Stimulated activated CD4-positive, alpha-beta T cell treated with anti-CD3 and anti-CD28 coated beads, Interleukin-1b, Interleukin-23, amount 100 ng/mL, for 48 hours (primary cell): ENCODE data around the gene FAM200C.
A peak's percentile ranks its signal among the peaks of the same experiment; 100 is the strongest.

ENCODE experiments used
- DNase-seq: peaks from one replicate; pipeline ENCODE4 v3.0.0-alpha.2; 2020

FAM200C gene

DNA sequence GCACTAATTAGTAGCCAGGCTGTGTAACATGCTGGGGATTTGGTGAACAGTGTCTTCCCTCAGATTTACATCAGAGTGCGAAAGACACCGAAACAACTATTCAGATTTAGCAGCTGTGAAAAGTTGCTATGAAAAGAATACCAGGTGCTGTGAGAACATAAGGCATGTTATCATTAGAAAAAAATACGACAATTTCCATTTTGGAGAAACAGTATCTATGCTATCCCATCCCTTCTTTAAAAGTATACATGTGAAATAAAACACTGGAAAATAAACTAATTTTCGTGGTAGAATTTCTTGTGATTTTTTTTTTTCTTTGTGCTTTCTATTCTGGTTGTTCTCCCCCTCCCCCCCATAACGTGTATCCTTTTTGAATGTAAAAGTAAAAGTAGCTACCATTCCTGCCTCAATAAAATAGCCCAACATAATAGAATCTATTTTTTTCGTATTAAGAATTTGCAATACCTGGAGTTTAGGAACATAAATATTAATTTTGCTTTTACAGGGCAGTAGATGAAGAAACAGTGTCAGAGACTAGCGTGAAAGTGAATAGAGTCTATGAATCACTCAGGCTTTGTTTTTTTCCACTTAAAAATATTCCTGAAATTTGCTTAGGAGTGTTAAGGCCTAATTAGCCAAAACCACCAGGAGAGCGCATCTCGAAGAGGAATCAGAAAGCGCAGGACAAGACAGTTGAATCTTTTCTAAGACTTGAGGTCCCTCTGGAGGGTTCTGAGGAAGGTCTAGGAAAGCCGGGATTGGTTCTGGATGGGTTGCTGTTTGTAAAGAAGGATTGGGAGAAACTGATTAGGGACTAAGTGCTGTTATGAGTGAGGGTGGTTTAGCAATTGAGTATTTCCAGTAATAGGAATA is 19.8 kb upstream of the FAM200C start:
- DNase-seq: no peak

DNA sequence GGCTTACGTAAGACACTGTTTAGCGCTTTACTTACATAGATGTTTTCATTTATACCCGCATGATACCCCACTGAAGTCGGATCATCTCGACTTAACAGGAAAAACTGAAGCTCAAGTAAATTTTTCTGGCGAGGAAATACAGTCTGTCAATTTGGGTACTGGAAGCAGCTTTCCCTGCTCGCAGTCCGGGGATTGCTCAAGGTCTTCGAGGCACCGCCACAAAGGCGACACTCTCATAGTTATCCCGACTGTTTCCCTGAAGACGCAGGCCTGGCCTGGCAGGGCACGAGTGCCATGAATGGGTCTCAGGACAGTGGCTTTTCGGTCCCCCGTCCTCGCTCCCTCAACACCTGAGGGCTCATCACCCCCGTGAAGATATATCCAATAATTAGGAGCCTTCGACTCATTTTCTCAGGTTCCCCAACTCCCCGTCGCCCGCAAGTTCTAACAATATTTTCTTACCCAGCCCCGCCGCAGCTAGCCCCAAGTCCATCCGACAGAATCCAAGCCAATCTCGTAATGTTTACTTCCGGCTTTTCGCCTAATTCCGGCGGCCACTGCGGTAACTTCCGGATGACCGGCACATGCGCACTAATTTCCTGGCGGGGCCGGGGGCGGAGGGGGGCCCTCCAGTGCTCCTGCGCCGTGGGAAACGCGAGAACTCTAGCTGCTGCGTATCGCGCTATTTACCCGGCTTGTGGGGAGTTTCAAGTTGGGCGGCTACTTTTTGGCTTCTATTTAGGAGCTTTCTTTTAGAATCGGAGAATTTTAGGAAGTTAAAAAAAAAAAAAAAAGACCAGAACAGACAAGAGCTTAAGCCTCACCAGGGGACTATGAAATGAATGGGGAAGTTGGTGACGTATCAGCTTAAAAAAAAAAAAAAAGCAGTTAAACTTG is 19.0 kb upstream of the FAM200C start, which contains the start of gene SLU7:
Gene SLU7, minus strand, starts transcription at position 521 of the 897 bp plus-strand sequence. CDS start 3,787 bp downstream, outside the sequence.
- DNase-seq: peak; percentile 93

GRCh38 chr5:160398806-160399205 is 1.0 kb downstream of the FAM200C start:
- DNase-seq: no peak

GRCh38 chr5:160397492-160397891 is 2.4 kb downstream of the FAM200C start:
- no peak for DNase-seq

DNA sequence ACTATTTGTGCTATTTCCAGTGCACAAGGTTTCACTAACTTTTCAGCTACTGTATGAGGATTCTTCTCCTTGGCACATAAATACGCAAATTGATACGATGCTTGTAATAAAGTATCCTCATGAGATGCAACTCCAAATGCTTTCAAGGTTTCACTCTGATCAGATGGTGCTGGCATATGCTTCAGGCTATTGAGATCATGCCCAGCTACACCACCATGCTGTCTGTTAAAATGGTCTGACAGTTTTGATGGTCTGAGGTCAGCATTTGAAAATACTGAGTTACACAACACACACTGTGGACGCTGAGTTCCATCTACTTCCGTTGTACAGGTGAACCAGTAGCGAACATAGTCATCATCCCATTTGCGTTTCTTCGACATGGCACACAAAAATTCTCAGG is 4.7 kb downstream of the FAM200C start:
- DNase-seq: no peak

GRCh38 chr5:160390787-160391696 is 8.8 kb downstream of the FAM200C start:
- no peak for DNase-seq

DNA sequence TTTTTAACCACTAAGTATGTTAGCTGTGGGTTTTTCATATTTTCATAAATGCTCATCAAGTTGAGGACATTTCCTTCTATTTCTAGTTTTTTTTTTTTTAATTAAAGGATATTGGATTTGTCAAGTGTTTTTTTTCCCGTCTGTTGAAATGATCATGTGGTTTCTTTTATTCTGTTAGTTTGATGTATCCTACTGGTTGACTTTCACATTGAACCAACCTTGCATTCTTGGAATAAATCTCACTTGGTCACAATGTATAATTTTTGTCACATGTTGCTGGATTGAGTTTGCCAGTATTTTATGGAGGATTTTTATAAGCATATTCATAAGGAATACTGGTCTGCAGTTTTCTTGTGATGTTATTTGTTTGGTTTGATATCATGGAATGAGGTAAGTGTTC is 12.4 kb downstream of the FAM200C start:
- DNase-seq: no peak

GRCh38 chr5:160385496-160385895 is 14.4 kb downstream of the FAM200C start:
- DNase-seq: no peak

- no peak for DNase-seq
Observed at GRCh38 chr5:160384681-160385080, 15.2 kb downstream of the FAM200C start.

DNA sequence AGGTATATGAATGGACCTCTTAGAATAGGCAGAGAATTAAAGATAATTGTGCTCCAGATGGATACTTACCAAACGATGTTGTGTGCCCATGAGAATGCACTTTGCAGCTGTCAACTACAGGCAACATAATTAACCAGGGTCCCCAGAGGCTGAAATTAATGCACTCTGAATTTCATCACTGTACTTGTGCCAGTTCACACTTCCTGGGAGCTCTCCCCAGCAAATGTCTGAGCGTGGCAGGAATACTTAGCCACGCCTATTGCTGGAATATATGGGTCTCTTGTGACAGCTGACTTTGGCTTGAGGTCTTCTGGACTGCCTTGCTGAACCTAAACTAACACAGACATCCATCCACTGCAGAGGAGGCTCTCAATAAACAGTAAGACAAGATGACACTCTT is 17.5 kb downstream of the FAM200C start:
- no peak for DNase-seq

- DNase-seq: no peak
Observed at GRCh38 chr5:160380041-160380440, 19.8 kb downstream of the FAM200C start.

DNA sequence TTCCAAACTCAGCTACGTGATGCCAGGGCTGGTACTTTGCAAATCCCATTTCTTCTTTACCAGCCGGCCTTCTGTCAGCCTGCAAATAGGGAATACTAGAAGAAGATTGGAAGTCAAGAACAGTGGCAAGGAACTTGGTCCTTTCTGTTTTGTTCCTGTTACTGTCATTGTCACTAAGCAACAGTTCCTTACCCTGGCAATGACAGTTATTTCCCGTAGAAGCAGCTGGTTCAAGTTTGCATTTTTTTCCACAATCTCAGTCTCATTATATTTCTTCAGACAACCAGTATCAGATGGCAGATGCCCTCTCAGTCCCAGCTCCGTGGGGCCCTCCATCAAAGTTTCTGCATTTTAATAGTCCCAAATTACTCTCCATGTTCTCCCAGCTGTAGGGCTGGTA is 20.3 kb downstream of the FAM200C start:
- no peak for DNase-seq

- no peak for DNase-seq
Observed at GRCh38 chr5:160378330-160378729, 21.5 kb downstream of the FAM200C start.

- DNase-seq: no peak
Observed at GRCh38 chr5:160377651-160378050, 22.2 kb downstream of the FAM200C start.

DNA sequence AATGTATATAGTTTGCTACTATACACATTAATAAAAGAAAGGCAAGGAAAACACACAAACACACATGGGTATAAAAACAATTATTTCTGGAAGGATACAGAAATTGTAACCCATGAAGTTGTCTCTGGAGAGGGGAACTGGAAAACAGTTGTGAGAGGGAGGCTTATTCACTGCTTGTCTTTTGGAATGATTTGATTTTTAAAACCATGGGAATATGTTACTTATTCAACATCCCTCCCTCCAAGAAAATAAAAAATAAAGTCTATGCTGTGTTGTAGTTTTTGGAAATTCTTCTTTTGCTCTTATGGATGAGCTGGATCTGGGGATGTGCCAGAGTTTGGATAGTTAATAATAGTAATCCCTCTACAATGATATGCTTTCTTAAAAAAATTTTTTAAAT is 23.4 kb downstream of the FAM200C start:
- no peak for DNase-seq

GRCh38 chr5:160375701-160376100 is 24.2 kb downstream of the FAM200C start:
- DNase-seq: no peak

- no peak for DNase-seq
Observed at GRCh38 chr5:160375166-160375565, 24.7 kb downstream of the FAM200C start.

DNA sequence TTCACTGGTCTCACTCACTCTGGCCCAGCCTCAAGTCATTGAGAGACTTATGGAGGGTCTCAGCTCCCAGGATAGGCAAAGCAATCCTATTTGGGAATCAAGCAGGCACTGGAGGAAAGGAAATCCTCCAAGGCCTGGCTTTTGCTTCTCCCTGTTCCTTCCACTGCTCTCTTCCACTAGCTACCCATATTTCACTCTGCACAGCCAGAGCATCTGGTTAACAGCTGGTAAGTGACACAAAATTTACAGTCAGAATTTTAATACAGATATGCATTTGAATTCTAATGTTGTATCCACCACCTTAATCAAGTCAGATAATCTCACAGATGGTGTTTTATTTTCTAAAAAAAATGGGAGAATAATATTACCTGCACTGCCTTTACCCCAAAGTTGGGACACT is 28.6 kb downstream of the FAM200C start:
- no peak for DNase-seq

DNA sequence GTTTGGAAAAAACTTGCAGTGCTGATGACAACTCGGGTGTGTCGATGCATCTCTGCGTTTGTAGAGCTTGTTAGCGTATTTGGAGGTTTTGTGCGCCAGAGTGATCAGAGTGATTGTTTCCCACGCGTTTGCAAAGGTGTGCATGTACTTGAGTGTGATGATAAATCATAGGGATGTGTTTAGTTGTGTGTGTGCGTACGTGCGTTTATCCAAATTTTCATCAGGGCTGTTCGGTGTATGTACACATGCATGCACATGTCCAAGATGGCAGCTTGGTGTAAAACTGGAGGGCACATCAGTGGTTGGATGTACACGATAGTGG is 29.2 kb downstream of the FAM200C start:
- DNase-seq: no peak

GRCh38 chr5:160369990-160370712 is 29.7 kb downstream of the FAM200C start, which contains the start of gene C1QTNF2:
C1QTNF2 (minus strand) TSS chr5:160370626; CDS start chr5:160355011, 15,615 bp downstream.
- DNase-seq: peak; percentile 4

DNA sequence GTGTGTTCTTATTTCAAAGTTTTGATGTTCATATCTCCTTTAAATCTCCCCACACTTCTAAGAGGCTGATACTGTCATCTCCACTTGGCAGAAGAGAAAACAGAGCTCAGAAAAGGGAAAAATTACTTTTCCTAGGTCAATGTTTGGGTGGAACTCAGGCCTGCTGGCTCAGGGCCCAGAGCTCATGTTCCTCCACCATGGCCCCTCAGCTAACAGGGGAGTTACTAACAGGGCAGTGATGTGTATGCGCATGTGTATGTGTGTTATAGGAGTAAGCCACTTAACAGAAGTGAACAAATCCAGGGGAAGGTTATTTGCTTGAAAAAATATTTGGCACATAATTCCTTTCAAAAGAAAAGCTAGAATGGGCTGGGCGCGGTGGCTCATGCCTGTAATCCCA is 32.0 kb downstream of the FAM200C start:
- no peak for DNase-seq

GRCh38 chr5:160367261-160367660 is 32.6 kb downstream of the FAM200C start:
- DNase-seq: no peak
